Gastroesophageal sphincter (tissue), 3 donors: ENCODE results near the gene KCNMA1.

Experiments
- CTCF ChIP-seq, 4 experiments: fragments of 200-600 bp in 2 of 4; fragments of 450-650 bp in 2 of 4; sonication (generic) in 1 of 4; IDR thresholded peaks; one replicate each; pipeline ENCODE4 v1.5.1; 2017 to 2019; ENCODE audit warnings: antibody characterized with exemption in 4 of 4, mild to moderate bottlenecking in 2 of 4, moderate library complexity in 2 of 4
- POLR2A ChIP-seq, 2 donors: fragments of 450-650 bp; IDR thresholded peaks; one replicate each; pipeline ENCODE4 v1.6.1; 2017; ENCODE audit warnings: antibody characterized with exemption in 2 of 2, mild to moderate bottlenecking in 2 of 2, moderate library complexity in 1 of 2

- TF ChIP-seq CTCF (IDR thresholded peaks at IDR 0.05) (no peak), POLR2A (IDR thresholded peaks at IDR 0.05) (no peak)
Measured at GRCh38 chr10:77068969-77069368, 568.6 kb downstream of the KCNMA1 start.
